ENCODE data around the gene WRNIP1. TPM values are rescaled to one million over a fixed set of nuclear protein-coding genes. Genes with fewer than 3 reads are reported as not detected.

Gene WRNIP1
- total RNA-seq, 1 experiment from 2014 or later, result 78.8 TPM

DNA sequence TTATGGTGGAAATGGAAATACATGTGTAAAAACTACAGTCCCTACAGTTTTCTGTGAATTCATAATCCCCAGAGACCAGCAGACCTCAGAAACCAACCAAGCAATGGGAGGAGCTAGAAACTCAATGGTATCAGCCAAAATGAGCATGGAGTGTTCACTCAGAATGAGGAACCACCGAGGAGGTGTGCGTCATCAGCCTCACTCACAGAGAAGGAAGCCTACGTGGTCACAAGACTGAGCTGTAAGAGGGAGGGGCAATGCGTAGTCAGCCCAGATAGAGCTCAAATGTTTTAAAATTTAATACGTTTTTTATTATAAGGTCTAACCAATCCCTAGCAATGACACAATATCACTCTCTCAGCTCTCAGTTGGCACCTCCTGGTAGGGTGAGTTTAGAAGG lies 31.9 kb upstream of the WRNIP1 start:
- POLR2A ChIA-PET, result no interaction called here
- no peaks in the 10 kb centered on the region for H3K9me3 ChIP-seq (ENCODE audit: control insufficient read depth in 1 of 2, insufficient read depth in 1 of 2, low read depth in 1 of 2, low read length in 2 of 2)
- no peak overlapping the region for H3K9ac ChIP-seq (ENCODE audit: low read length)
- no peak overlapping the region for H3K27ac ChIP-seq (ENCODE audit: low read depth, low read length)
- ATAC-seq (no peak), DNase-seq (ENCODE audit: low read depth, low spot score) (no peak)
- H3K27me3 ChIP-seq (ENCODE audit: insufficient read depth, low read length), result no peaks in the 10 kb centered on the region
- H3K79me2 ChIP-seq (ENCODE audit: insufficient read depth, low read length), result no peaks in the 10 kb centered on the region
- TF ChIP-seq FOSL1 (IDR thresholded peaks at IDR 0.05; ENCODE audit: low read depth) (no peak), EZH2phosphoT487 (IDR thresholded peaks at IDR 0.05; ENCODE audit: borderline replicate concordance) (no peak), CBX3 (IDR thresholded peaks at IDR 0.05; ENCODE audit: low read depth) (no peak), ZNF274 (IDR thresholded peaks at IDR 0.05; ENCODE audit: low read depth, low read length) (no peak), ELF1 (IDR thresholded peaks at IDR 0.05; ENCODE audit: borderline replicate concordance, low read depth) (no peak), YY1 (IDR thresholded peaks at IDR 0.05; ENCODE audit: extremely low read depth, insufficient replicate concordance, low read depth, low read length) (no peak)
- TF ChIP-seq, protein P1, sequence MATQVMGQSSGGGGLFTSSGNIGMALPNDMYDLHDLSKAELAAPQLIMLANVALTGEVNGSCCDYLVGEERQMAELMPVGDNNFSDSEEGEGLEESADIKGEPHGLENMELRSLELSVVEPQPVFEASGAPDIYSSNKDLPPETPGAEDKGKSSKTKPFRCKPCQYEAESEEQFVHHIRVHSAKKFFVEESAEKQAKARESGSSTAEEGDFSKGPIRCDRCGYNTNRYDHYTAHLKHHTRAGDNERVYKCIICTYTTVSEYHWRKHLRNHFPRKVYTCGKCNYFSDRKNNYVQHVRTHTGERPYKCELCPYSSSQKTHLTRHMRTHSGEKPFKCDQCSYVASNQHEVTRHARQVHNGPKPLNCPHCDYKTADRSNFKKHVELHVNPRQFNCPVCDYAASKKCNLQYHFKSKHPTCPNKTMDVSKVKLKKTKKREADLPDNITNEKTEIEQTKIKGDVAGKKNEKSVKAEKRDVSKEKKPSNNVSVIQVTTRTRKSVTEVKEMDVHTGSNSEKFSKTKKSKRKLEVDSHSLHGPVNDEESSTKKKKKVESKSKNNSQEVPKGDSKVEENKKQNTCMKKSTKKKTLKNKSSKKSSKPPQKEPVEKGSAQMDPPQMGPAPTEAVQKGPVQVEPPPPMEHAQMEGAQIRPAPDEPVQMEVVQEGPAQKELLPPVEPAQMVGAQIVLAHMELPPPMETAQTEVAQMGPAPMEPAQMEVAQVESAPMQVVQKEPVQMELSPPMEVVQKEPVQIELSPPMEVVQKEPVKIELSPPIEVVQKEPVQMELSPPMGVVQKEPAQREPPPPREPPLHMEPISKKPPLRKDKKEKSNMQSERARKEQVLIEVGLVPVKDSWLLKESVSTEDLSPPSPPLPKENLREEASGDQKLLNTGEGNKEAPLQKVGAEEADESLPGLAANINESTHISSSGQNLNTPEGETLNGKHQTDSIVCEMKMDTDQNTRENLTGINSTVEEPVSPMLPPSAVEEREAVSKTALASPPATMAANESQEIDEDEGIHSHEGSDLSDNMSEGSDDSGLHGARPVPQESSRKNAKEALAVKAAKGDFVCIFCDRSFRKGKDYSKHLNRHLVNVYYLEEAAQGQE (IDR thresholded peaks at IDR 0.05; ENCODE audit: low read depth), result no peak
- RAD21 ChIA-PET (ENCODE audit: low non-redundant PET in 1 of 2, low total read pairs in 2 of 2, uncharacterized antibody in 2 of 2, unreplicated experiment in 2 of 2), result no interaction called here
- intact Hi-C loops (cut with micrococcal nuclease), result no loop called here
- CTCF ChIA-PET, result no interaction called here
- H3K4me2 ChIP-seq (ENCODE audit: low read length), result no peak overlapping the region
- H3K9me2 ChIP-seq (ENCODE audit: insufficient read depth), result no peaks in the 10 kb centered on the region
- H3K4me1 ChIP-seq (ENCODE audit: control insufficient read depth in 1 of 2, insufficient read depth in 2 of 2, low read length in 2 of 2), result peaks cover 5 to 11% of the 10 kb centered on the region in 2 experiments; a peak in 2 of 4 replicates
- H4K20me1 ChIP-seq (ENCODE audit: insufficient read depth), result no peaks in the 10 kb centered on the region
- H3K4me3 ChIP-seq (replicated peaks in 1 of 2; ENCODE audit: low read depth in 1 of 2, low read length in 2 of 2), result no peak overlapping the region
- H3K36me3 ChIP-seq (ENCODE audit: control insufficient read depth in 1 of 2, insufficient read depth in 2 of 2, low read length in 2 of 2), result no peaks in the 10 kb centered on the region
- BruUV-seq (replicated peaks), result no TSS peak
- no peak overlapping the region for H2AFZ ChIP-seq (ENCODE audit: low read depth, low read length, poor library complexity, severe bottlenecking)

Data from HCT116 (cell line).